Activated CD4-positive, alpha-beta T cell treated with anti-CD3 and anti-CD28 coated beads, Interleukin-2, amount 50 U/mL, for 16 hours (primary cell): ENCODE results near the gene RIPOR2.
"Not testable (repeated sequence)": the region's sequence is repeated elsewhere in the genome, so short reads cannot be mapped to it uniquely, and the experiment has no call there.

Source experiments
- DNase-seq: peaks from one replicate; pipeline ENCODE4 v3.0.0-alpha.2; 2020

RIPOR2 gene

GRCh38 chr6:24925661-24926060, 10.1 kb downstream of the RIPOR2 start:
- no peak for DNase-seq

- no peak for DNase-seq
Observed at GRCh38 chr6:24924580-24925356, 11.0 kb downstream of the RIPOR2 start.

- peak; percentile 76 for DNase-seq
Observed at GRCh38 chr6:24923885-24924401, 11.8 kb downstream of the RIPOR2 start.

- DNase-seq: no peak
Observed at GRCh38 chr6:24922814-24923213, 12.9 kb downstream of the RIPOR2 start.

- no peak for DNase-seq
Observed at GRCh38 chr6:24922170-24922569, 13.6 kb downstream of the RIPOR2 start.

GRCh38 chr6:24920136-24920535, 15.6 kb downstream of the RIPOR2 start:
- no peak for DNase-seq

- DNase-seq: no peak
Observed at GRCh38 chr6:24919056-24919892, 16.5 kb downstream of the RIPOR2 start.

- DNase-seq: no peak
Observed at GRCh38 chr6:24918641-24919055, 17.1 kb downstream of the RIPOR2 start.

- DNase-seq: no peak
Observed at GRCh38 chr6:24916496-24916895, 19.3 kb downstream of the RIPOR2 start.

GRCh38 chr6:24915641-24916040, 20.1 kb downstream of the RIPOR2 start:
- no peak for DNase-seq

- DNase-seq: not testable (repeated sequence)
Observed at GRCh38 chr6:24914082-24914481, 21.7 kb downstream of the RIPOR2 start.

GRCh38 chr6:24911796-24912382, 23.9 kb downstream of the RIPOR2 start:
- DNase-seq: no peak

GRCh38 chr6:24910961-24911725, 24.6 kb downstream of the RIPOR2 start:
- no peak for DNase-seq

- no peak for DNase-seq
Observed at GRCh38 chr6:24910331-24910960, 25.3 kb downstream of the RIPOR2 start.

- DNase-seq: no peak
Observed at GRCh38 chr6:24909241-24910216, 26.2 kb downstream of the RIPOR2 start.

- DNase-seq: no peak
Observed at GRCh38 chr6:24908650-24909035, 27.1 kb downstream of the RIPOR2 start.

- no peak for DNase-seq
Observed at GRCh38 chr6:24907919-24908649, 27.7 kb downstream of the RIPOR2 start.

GRCh38 chr6:24906314-24906713, 29.4 kb downstream of the RIPOR2 start:
- DNase-seq: no peak

GRCh38 chr6:24905483-24905882, 30.3 kb downstream of the RIPOR2 start:
- DNase-seq: no peak

- DNase-seq: no peak
Observed at GRCh38 chr6:24903681-24904080, 32.1 kb downstream of the RIPOR2 start.
